GM19023 (cell line): ENCODE results near the gene DOCK9.
"Not testable (repeated sequence)": the region's sequence is repeated elsewhere in the genome, so short reads cannot be mapped to it uniquely, and the experiment has no call there.

ENCODE experiments used
- ATAC-seq: cut with Tn5 transposase; IDR thresholded peaks from one replicate; pipeline ENCODE4 v1.9.1; 2021; ENCODE audit warnings: mild to moderate bottlenecking, moderate library complexity; ENCODE audit not compliant: unreplicated experiment

The DOCK9 gene

GRCh38 chr13:98829541-98829940, 148.3 kb downstream of the DOCK9 start:
- ATAC-seq = no peak

- ATAC-seq = no peak
These were observed 149.2 kb downstream of the DOCK9 start for GRCh38 chr13:98828614-98829013.

- ATAC-seq = no peak
These were observed 150.4 kb downstream of the DOCK9 start for GRCh38 chr13:98827449-98827848.

DNA sequence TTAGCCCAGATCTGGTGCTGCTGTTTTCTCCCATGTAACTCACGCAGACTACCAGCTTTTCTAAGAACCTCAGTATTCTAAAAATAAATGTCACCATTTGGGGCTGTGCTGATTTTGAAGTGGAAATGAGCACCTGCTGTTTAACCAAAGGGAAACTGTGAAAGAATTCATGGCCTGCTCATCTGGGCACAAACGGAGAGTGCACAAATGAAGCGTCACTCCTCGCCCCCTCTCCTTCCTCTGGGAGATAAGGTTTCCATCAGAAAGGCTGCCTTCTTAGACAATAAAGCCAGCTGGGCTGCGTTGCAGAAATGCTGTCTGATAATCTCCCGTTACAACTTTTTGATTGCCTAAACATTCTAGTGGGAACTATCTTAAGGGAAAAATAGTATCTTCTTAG, 151.7 kb downstream of the DOCK9 start:
- no peak for ATAC-seq

GRCh38 chr13:98825659-98826058, 152.2 kb downstream of the DOCK9 start:
- no peak for ATAC-seq

DNA sequence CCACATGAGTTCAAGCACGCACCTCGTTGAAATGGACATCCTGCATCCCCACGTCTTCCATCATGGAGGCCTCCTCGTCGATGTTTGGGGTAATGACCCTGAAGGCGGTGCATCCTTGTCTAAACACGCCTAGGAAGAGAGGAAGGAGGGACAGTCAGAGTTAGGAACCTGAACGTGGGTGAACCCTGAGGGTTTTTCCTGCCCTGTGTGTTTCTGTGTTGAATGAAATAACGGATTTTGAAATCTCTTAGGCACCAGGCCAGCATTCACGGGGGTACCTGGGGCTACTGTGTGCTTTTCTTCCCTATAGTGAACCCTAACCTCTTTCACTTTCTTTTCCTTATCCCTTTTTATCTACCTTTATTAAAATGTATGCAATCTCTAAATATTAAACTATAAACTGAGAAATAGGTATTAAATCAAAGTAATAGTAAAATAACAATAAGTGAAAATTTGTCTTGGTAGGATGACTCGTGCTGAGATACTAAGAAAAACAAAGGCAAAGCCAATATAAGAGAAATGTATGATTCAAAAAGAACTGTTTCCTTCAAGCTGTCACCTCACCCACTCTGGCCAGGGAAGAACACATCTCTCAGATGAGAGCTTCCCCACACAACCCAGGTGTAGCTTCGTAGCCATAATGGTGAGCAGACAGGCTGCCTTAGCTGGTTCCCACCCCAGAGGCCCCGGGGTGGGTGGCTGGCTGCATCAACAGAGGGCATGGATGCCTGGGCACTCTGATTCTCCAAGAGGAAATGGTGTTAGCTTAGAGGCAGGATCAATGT, 153.3 kb downstream of the DOCK9 start:
- ATAC-seq = no peak

GRCh38 chr13:98823442-98823841, 154.4 kb downstream of the DOCK9 start:
- no peak for ATAC-seq

DNA sequence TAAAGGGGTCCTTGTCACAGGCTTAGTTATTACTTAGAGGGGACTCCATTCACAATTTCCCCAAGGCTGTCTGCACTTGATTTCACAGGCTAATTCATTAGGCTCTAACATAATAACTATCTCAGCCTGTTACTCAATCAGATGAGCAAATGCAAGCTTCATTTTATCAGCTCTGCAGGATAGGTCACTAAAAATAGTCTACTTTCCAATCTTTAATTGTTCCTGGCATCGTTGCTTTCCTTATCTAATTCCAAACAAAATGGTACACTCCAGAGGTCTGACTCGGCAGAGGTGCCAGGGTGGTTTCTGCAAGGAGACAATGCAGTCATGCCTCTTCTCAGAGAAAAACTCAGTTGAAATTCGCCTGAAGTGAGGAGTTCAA, 155.6 kb downstream of the DOCK9 start:
- no peak for ATAC-seq

- ATAC-seq = no peak
These were observed 156.3 kb downstream of the DOCK9 start for GRCh38 chr13:98821372-98822224.

GRCh38 chr13:98820744-98821371, 157.0 kb downstream of the DOCK9 start:
- no peak for ATAC-seq

DNA sequence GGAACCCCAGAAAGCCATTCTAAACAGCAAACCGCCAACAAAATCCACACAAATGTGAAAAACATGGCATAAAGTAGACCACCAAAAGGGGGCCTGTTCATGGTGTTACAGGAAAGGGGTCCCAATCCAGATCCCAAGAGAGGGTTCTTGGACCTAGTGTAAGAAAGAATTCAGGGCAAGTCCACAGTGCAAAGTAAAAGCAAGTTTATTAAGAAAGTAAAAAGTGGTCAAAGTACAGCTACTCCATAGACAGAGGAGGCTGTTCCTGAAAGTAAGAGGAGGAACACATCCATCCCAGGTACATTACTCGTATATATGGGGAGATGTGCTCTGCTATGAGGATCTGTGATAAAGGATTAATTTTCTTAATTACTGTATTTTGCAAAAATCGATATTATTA, 157.6 kb downstream of the DOCK9 start:
- no peak for ATAC-seq

DNA sequence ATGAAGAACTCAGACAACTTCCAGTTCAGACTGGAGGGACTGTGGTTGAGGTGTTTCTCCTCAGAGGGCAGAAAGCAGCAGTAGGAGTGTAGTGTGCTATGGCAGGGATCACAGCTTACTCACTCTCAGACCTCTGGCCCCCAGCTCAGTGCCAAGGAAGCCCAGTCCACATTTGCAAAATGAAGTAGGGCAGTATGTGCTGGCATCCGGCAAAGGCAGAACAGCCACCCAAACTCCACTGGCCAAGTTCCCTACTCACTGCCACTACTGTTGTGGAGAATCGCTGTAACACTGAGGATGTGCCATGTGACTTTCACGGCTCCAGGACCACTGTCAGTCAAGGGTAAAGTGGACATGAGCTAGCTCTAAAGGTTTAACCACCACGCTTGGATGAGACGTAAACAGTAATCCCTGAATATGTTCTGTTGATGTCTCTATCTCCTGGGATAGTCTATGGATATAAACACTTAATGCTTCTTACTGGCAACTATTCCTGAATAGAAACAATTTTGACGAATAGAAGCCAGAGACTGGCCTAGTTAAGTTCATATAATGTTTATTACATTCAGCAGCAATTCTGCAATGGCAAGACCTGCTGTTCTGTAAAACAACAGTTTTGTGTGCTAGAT, 158.4 kb downstream of the DOCK9 start:
- ATAC-seq = no peak

DNA sequence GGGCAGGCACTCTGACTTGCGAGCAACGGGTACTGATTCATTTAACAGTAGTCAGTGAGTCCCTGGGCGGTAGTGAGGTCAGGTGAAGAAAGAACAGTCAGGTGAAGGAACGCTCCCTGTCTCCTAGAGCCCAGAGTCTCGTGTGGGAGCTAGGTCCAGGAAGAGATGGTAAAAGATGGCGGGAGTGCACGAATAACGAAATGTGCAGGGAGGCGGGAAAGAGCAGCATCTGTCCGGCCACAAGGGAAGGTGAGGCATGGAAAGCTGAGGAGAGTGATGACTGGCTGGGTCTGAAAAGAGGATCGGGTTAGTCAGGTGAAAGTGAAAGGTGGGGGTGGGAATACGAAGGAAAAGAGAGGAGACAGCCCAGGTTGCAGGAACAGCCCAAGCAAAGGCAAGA, 161.5 kb downstream of the DOCK9 start:
- no peak for ATAC-seq

GRCh38 chr13:98813993-98814392, 163.9 kb downstream of the DOCK9 start:
- ATAC-seq = no peak

DNA sequence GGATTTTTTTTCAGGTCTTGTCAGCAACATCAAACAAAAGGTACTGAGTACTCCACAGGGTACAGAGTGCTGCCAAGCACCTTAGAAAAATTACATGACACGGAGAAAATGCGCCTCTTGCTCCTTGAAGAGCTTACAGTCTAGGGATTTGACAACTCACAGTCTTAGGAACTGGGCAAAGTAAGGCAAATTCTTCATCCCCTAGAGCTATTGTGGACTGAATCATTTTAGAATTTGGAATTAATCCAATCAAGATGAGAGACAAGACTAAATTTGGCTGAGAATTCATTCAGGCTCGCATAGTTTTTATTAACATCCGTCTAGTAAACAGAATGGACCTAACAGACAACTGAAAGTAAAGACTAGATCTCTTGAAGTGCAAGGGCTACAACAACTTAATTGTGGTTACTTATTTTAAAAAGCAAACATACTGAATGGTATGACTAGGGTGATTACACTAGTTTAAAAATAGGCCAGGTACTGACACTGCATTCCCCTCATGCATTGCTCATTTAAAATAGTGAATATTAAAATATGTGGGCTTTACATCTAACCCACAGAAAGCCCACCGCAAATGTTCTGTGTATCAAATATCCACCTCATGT, 165.6 kb downstream of the DOCK9 start:
- ATAC-seq = not testable (repeated sequence)

- ATAC-seq = no peak
These were observed 167.1 kb downstream of the DOCK9 start for GRCh38 chr13:98810746-98811145.

DNA sequence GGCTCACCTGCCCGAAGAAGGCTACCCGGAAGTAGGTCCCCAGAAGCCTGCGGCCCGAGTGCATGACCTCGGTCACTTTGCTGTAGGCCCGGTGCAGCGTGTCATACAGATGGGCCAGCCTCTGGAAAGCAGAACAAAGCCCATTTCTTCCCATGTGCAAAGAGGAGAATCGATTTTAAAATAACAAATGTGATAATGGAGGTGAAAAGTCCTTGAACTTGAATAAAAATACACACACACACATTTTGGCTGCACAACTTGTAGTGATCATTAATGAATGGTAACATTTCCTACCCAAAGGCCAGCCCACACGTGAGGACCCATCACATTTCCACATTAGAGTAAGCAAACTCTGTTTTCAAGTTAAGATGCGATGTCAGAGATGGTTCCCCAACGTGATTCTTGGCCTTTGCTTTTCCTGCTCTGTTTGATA, 168.5 kb downstream of the DOCK9 start:
- ATAC-seq = no peak

DNA sequence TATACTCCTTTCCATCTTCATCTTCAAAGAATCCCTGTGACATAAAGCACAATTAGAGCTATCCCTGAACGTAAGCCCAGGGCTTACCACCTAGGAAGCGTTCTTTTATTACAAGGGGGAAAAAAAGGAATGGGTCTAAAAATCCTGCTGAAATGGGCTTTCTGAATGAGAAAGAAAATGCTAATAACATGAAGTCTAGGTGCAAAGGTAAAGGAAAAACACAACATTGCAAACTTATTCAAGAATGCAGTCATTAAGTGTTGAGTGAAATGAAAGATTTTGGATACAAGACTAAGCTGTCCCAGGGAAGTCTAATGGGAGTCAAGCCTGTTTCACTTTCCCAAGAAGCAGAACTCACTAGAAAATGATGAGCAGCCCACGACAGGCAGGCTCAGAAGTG, 170.1 kb downstream of the DOCK9 start:
- ATAC-seq = no peak

DNA sequence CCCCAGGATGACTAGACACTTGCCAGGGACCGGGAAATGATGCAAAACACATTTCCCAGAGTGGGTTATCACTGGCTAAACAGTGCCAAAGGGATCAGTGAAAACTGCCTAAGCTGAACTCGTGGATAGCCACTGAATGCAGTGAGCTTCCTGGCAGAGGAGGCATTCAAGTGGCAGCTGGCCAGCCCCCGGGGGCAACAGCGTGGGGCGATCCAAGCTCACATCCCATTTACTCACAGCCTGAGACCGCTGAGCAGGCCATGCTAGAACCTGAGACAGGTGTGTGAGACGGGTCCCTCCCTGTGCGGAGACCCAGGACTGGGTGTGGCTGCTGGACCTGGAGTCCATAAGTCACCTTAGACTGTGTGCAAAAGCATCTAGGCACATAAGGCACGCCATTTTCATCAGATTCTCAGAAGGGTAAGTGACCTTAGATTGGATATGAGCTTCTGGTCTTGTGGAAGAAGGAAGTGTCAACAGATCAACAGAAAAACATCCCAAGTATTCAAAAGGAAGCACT, 173.5 kb downstream of the DOCK9 start:
- ATAC-seq = no peak

- no peak for ATAC-seq
These were observed 173.9 kb downstream of the DOCK9 start for GRCh38 chr13:98803921-98804320.
